ENCODE results near the gene RARA.

RARA gene

GRCh38 chr17:40327735-40328385 is 18.9 kb downstream of the RARA start:
- Mint-ChIP-seq H3K4me3 (peak overlapping the region in 1 of 3 experiments; percentile 34), H3K27ac (peak overlapping the region; percentile 54 to 84 (median 80)), H3K36me3 (ENCODE audit: low read depth) (peaks cover 16% of the 10 kb centered on the region), H3K9me3 (no peaks in the 10 kb centered on the region), H3K4me1 (peaks cover 78% of the 10 kb centered on the region), H3K27me3 (ENCODE audit: low read depth) (no peaks in the 10 kb centered on the region)
- TF ChIP-seq, protein P1, sequence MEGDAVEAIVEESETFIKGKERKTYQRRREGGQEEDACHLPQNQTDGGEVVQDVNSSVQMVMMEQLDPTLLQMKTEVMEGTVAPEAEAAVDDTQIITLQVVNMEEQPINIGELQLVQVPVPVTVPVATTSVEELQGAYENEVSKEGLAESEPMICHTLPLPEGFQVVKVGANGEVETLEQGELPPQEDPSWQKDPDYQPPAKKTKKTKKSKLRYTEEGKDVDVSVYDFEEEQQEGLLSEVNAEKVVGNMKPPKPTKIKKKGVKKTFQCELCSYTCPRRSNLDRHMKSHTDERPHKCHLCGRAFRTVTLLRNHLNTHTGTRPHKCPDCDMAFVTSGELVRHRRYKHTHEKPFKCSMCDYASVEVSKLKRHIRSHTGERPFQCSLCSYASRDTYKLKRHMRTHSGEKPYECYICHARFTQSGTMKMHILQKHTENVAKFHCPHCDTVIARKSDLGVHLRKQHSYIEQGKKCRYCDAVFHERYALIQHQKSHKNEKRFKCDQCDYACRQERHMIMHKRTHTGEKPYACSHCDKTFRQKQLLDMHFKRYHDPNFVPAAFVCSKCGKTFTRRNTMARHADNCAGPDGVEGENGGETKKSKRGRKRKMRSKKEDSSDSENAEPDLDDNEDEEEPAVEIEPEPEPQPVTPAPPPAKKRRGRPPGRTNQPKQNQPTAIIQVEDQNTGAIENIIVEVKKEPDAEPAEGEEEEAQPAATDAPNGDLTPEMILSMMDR (IDR thresholded peaks at IDR 0.05; ENCODE audit: unreplicated experiment in 3 of 3), result no peak

GRCh38 chr17:40328386-40328766 is 19.4 kb downstream of the RARA start:
- TF ChIP-seq, protein P1 (IDR thresholded peaks at IDR 0.05; ENCODE audit: unreplicated experiment in 3 of 3), result no peak
- no peaks in the 10 kb centered on the region for H3K27me3 Mint-ChIP-seq (ENCODE audit: low read depth)
- H3K4me3 Mint-ChIP-seq, result peak overlapping the region in 1 of 3 experiments; percentile 17
- peaks cover 20% of the 10 kb centered on the region for H3K36me3 Mint-ChIP-seq (ENCODE audit: low read depth)
- H3K4me1 Mint-ChIP-seq, result peaks cover 75% of the 10 kb centered on the region
- peak overlapping the region in 2 of 3 experiments; percentile 66 to 80 for H3K27ac Mint-ChIP-seq
- H3K9me3 Mint-ChIP-seq, result no peaks in the 10 kb centered on the region

GRCh38 chr17:40329839-40330794 is 21.1 kb downstream of the RARA start:
- H3K27ac Mint-ChIP-seq, result peak overlapping the region in 2 of 3 experiments; percentile 24 to 79
- H3K9me3 Mint-ChIP-seq, result no peaks in the 10 kb centered on the region
- TF ChIP-seq, protein P1 (IDR thresholded peaks at IDR 0.05; ENCODE audit: unreplicated experiment in 3 of 3), result no peak
- H3K27me3 Mint-ChIP-seq (ENCODE audit: low read depth), result no peaks in the 10 kb centered on the region
- H3K4me1 Mint-ChIP-seq, result peaks cover 74% of the 10 kb centered on the region
- H3K36me3 Mint-ChIP-seq (ENCODE audit: low read depth), result peaks cover 24% of the 10 kb centered on the region
- H3K4me3 Mint-ChIP-seq, result peak overlapping the region in 1 of 3 experiments; percentile 20

- H3K4me3 Mint-ChIP-seq, result peak overlapping the region in 1 of 3 experiments; percentile 45
- H3K9me3 Mint-ChIP-seq, result no peaks in the 10 kb centered on the region
- H3K36me3 Mint-ChIP-seq (ENCODE audit: low read depth), result peaks cover 24% of the 10 kb centered on the region
- H3K4me1 Mint-ChIP-seq, result peaks cover 69% of the 10 kb centered on the region
- TF ChIP-seq, protein P1 (IDR thresholded peaks at IDR 0.05; ENCODE audit: unreplicated experiment in 3 of 3), result no peak
- H3K27me3 Mint-ChIP-seq (ENCODE audit: low read depth), result no peaks in the 10 kb centered on the region
- peak overlapping the region; percentile 65 to 96 (median 75) for H3K27ac Mint-ChIP-seq
Measured at GRCh38 chr17:40330850-40331470, 22.0 kb downstream of the RARA start.

DNA sequence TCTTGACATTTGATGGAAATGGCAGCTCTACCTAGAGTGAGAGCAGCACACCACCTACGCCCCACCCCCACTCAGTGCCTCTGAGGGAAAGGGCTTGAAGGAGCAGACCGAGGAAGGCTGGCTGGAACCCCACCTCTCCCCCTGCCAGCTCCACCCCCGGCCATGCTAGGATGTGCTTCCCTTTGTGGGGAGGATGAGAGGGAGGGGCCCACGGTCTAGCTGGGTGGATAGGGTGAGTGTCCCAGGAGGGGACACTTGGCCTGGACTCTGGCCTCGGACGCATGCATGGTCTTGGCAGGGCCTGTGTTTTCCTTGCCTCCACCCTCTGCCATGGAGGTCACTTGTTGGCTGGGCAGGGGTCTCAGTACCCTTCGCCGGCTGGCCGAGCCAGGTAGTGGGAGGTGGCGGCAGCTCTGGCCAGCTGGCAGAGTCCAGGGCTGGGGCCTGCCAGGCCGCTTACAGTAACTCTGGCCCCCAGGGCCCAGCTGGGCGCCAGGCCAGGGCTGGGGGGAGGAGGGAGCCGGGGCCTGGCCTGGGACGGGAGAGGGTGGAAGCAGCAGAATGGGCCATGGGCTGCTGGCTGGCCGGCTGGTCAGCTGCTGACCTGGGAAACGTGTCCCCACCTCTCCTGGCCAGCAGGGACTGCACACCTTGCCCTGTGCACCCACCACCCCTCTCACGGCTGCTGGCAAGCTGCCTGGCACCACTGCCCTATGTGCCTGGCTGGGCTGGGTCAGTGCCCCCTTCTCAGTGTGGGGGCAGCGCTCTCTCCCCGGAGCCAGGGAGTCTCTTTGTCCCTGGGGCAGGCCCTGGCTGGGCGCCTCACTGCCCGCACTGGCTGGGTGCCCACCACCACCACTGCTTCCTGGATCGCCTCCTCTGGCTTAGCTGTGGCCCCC is 23.0 kb downstream of the RARA start:
- TF ChIP-seq, protein P1 (IDR thresholded peaks at IDR 0.05; ENCODE audit: unreplicated experiment in 3 of 3), result no peak
- H3K27ac Mint-ChIP-seq, result peak overlapping the region; percentile 73 to 96 (median 75)
- no peaks in the 10 kb centered on the region for H3K27me3 Mint-ChIP-seq (ENCODE audit: low read depth)
- H3K9me3 Mint-ChIP-seq, result no peaks in the 10 kb centered on the region
- peak overlapping the region in 2 of 3 experiments; percentile 23 to 45 for H3K4me3 Mint-ChIP-seq
- H3K36me3 Mint-ChIP-seq (ENCODE audit: low read depth), result peaks cover 24% of the 10 kb centered on the region
- peaks cover 59% of the 10 kb centered on the region for H3K4me1 Mint-ChIP-seq
